ENCODE data around the gene LHFPL3.

The LHFPL3 gene

DNA sequence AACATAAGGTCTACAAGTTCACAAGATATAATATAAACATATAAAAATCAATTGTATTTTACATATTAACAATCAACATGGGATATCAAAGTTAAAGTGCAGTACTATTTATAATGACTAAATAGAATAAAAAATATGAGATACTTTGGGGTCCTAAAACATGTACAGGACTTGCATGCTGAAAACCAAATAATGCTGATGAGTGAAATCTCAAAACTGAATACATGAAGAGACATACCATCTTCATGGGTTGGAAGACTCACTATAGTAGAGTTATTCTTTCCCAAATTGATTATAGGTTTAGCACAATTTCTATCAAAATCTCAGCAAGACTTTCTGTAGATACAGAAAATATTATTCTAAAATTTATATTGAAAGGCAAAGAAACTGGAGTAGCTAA lies 181.5 kb downstream of the LHFPL3 start:
- TF ChIP-seq ZFX (IDR thresholded peaks at IDR 0.05) = no peak
- TF ChIP-seq, protein P1, sequence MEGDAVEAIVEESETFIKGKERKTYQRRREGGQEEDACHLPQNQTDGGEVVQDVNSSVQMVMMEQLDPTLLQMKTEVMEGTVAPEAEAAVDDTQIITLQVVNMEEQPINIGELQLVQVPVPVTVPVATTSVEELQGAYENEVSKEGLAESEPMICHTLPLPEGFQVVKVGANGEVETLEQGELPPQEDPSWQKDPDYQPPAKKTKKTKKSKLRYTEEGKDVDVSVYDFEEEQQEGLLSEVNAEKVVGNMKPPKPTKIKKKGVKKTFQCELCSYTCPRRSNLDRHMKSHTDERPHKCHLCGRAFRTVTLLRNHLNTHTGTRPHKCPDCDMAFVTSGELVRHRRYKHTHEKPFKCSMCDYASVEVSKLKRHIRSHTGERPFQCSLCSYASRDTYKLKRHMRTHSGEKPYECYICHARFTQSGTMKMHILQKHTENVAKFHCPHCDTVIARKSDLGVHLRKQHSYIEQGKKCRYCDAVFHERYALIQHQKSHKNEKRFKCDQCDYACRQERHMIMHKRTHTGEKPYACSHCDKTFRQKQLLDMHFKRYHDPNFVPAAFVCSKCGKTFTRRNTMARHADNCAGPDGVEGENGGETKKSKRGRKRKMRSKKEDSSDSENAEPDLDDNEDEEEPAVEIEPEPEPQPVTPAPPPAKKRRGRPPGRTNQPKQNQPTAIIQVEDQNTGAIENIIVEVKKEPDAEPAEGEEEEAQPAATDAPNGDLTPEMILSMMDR (conservative IDR thresholded peaks at IDR 0.05) = no peak
- no peak overlapping the region for H3K27ac ChIP-seq

DNA sequence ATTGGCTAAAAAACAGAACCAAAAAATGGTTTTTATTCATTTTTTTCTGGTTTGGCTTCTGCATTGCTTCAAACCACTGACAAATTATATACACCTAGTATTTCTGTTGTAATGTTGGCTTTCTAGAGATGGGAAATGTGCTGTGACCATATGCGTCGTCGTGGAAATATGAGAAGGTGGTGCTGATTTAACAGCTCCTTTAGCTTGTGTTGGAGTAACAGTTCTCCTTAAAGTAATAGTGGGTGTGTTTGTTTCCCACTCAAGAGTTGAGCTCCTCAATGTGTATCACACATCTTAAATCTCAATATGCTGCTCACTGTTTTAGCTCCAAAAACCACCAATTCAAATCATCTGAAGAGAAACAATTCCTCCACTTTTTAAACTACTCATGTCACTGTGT lies 196.4 kb downstream of the LHFPL3 start:
- no peak overlapping the region for H3K27ac ChIP-seq
- TF ChIP-seq ZFX (IDR thresholded peaks at IDR 0.05) = no peak
- TF ChIP-seq, protein P1 (conservative IDR thresholded peaks at IDR 0.05) = no peak

GRCh38 chr7:104528142-104528541 lies 199.7 kb downstream of the LHFPL3 start:
- TF ChIP-seq, protein P1 (conservative IDR thresholded peaks at IDR 0.05) = no peak
- TF ChIP-seq ZFX (IDR thresholded peaks at IDR 0.05) = no peak
- no peak overlapping the region for H3K27ac ChIP-seq

DNA sequence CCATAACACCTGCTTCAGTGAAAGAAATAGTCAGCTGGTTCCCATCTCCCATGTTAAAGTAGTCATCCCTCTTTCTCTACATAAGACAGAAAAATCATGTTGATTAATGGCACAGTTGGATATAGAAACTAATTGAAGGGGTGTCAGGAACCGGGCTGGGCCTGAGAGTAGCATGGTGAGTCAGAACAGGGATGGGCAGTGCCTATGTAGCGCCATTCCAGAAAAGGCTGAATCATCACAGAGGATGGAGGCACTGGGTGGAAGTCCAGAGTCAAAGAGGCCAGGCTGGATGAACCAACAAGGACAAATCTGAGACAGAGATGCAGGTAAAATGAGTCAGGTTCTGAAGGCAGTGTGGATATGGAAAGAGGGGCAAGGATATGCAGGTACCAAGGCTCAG lies 201.2 kb downstream of the LHFPL3 start:
- no peak overlapping the region for H3K27ac ChIP-seq
- no peak for TF ChIP-seq ZFX (IDR thresholded peaks at IDR 0.05)
- TF ChIP-seq, protein P1 (conservative IDR thresholded peaks at IDR 0.05) = no peak

DNA sequence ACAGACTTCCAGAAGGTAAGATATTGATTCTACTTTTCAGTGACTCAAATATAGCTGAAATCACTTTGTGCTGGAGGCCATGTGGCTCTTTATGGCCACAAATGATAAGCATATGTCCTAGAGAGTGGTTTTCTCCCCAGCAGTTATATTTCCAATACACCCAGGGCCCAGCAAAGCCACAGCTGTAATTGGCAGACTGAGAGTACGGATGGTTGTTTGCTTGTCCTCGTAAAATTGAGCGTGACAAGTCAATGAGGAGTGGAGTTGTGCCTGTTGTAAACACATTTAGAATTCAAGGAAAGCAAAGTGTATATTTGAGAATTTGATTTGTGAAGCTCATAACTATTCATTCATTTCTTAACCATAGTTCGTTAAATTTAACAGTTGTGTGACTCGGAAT lies 201.8 kb downstream of the LHFPL3 start:
- TF ChIP-seq, protein P1 (conservative IDR thresholded peaks at IDR 0.05) = no peak
- H3K27ac ChIP-seq = no peak overlapping the region

DNA sequence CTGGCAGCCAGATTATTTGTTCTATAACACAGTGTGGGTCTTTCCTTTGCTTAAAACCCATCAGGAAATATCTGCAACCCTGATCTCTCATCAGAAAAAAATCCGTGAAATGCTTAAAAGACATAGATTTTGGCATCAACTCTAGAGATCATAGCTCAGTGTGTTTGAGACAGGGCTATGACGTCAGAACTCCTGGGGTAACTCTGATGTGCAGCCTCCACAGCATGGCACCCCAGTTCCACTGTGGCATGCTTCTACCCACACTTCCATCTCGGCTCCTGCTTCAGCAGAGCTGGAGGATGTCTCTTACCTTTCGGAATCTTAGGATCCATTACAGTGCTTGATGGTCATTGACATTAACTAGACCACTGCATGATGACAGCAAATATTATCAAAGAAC lies 205.7 kb downstream of the LHFPL3 start:
- no peak overlapping the region for H3K27ac ChIP-seq
- TF ChIP-seq, protein P1 (conservative IDR thresholded peaks at IDR 0.05) = no peak
- no peak for TF ChIP-seq ZFX (IDR thresholded peaks at IDR 0.05)

- TF ChIP-seq ZFX (IDR thresholded peaks at IDR 0.05) = no peak
- TF ChIP-seq, protein P1 (conservative IDR thresholded peaks at IDR 0.05) = no peak
- no peak overlapping the region for H3K27ac ChIP-seq
Measured at GRCh38 chr7:104535841-104536240, 207.4 kb downstream of the LHFPL3 start.

Data from C4-2B (cell line).